A673 (cell line): Measurements from ENCODE around the gene MRFAP1L1.

Experiments used
- EZH2 ChIP-seq: fragments of 200-600 bp; sonication (generic); IDR thresholded peaks from 2 replicates; pipeline ENCODE4 v1.6.1; 2017; ENCODE audit warnings: borderline replicate concordance, low read depth, mild to moderate bottlenecking, mixed read lengths, antibody characterized with exemption, low read length; ENCODE audit not compliant: poor library complexity, severe bottlenecking
- TF ChIP-seq, protein P1 (sequence below): fragments of 300-800, 200-600 bp; sonication (generic); conservative IDR thresholded peaks from 2 replicates; pipeline ENCODE4 v1.5.1; 2017; ENCODE audit warnings: low read depth, mild to moderate bottlenecking, antibody characterized with exemption, low read length, moderate library complexity, mixed read lengths

- TF ChIP-seq, protein P1, sequence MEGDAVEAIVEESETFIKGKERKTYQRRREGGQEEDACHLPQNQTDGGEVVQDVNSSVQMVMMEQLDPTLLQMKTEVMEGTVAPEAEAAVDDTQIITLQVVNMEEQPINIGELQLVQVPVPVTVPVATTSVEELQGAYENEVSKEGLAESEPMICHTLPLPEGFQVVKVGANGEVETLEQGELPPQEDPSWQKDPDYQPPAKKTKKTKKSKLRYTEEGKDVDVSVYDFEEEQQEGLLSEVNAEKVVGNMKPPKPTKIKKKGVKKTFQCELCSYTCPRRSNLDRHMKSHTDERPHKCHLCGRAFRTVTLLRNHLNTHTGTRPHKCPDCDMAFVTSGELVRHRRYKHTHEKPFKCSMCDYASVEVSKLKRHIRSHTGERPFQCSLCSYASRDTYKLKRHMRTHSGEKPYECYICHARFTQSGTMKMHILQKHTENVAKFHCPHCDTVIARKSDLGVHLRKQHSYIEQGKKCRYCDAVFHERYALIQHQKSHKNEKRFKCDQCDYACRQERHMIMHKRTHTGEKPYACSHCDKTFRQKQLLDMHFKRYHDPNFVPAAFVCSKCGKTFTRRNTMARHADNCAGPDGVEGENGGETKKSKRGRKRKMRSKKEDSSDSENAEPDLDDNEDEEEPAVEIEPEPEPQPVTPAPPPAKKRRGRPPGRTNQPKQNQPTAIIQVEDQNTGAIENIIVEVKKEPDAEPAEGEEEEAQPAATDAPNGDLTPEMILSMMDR, result no peak
- TF ChIP-seq EZH2, result no peak
These were observed 22.1 kb upstream of the MRFAP1L1 start for GRCh38 chr4:6731780-6732179.
